Dendritic cell treated with granulocyte-macrophage colony-stimulating factor and Interleukin-4, amounts not matched to agents 40 ng/mL and 50 ng/mL, for 4 days (primary cell): ENCODE data around the gene EPHA3.

Experiments
- H3K27ac Mint-ChIP-seq: one replicate; pipeline ENCODE4 v1.8.0; 2022; ENCODE audit warnings: mild to moderate bottlenecking, mixed read lengths
- H3K27me3 Mint-ChIP-seq: one replicate; pipeline ENCODE4 v1.8.0; 2022; ENCODE audit warnings: mild to moderate bottlenecking, mixed read lengths
- H3K36me3 Mint-ChIP-seq: one replicate; pipeline ENCODE4 v1.8.0; 2022; ENCODE audit warnings: low read depth, mixed read lengths
- H3K4me1 Mint-ChIP-seq: one replicate; pipeline ENCODE4 v1.8.0; 2022; ENCODE audit warnings: low read depth, mixed read lengths
- H3K4me3 Mint-ChIP-seq: one replicate; pipeline ENCODE4 v1.8.0; 2022; ENCODE audit warnings: mild to moderate bottlenecking, moderate library complexity, mixed read lengths
- H3K9me3 Mint-ChIP-seq: one replicate; pipeline ENCODE4 v1.8.0; 2022; ENCODE audit warnings: mixed read lengths
- intact Hi-C: fragments of 100-400 bp; cut with micrococcal nuclease; formaldehyde crosslinking; loops from one replicate; pipeline ENCODE4 v1.15.0; 2022

EPHA3 gene

GRCh38 chr3:89402051-89402450 lies 294.6 kb downstream of the EPHA3 start:
- no peaks in the 10 kb centered on the region for H3K36me3 Mint-ChIP-seq
- H3K4me3 Mint-ChIP-seq = no peak overlapping the region
- no peaks in the 10 kb centered on the region for H3K27me3 Mint-ChIP-seq
- H3K27ac Mint-ChIP-seq = no peak overlapping the region
- intact Hi-C loops = no loop called here
- H3K9me3 Mint-ChIP-seq = no peaks in the 10 kb centered on the region
- no peaks in the 10 kb centered on the region for H3K4me1 Mint-ChIP-seq

GRCh38 chr3:89405176-89405575 lies 297.8 kb downstream of the EPHA3 start:
- no peaks in the 10 kb centered on the region for H3K27me3 Mint-ChIP-seq
- H3K27ac Mint-ChIP-seq = no peak overlapping the region
- no peaks in the 10 kb centered on the region for H3K36me3 Mint-ChIP-seq
- H3K4me3 Mint-ChIP-seq = no peak overlapping the region
- no peaks in the 10 kb centered on the region for H3K4me1 Mint-ChIP-seq
- intact Hi-C loops = no loop called here
- no peaks in the 10 kb centered on the region for H3K9me3 Mint-ChIP-seq

GRCh38 chr3:89405593-89405992 lies 298.2 kb downstream of the EPHA3 start:
- H3K9me3 Mint-ChIP-seq = no peaks in the 10 kb centered on the region
- H3K27ac Mint-ChIP-seq = no peak overlapping the region
- H3K36me3 Mint-ChIP-seq = no peaks in the 10 kb centered on the region
- no peaks in the 10 kb centered on the region for H3K27me3 Mint-ChIP-seq
- intact Hi-C loops = no loop called here
- H3K4me3 Mint-ChIP-seq = no peak overlapping the region
- no peaks in the 10 kb centered on the region for H3K4me1 Mint-ChIP-seq

GRCh38 chr3:89411201-89411600 lies 303.8 kb downstream of the EPHA3 start:
- no peaks in the 10 kb centered on the region for H3K4me1 Mint-ChIP-seq
- intact Hi-C loops = no loop called here
- no peaks in the 10 kb centered on the region for H3K36me3 Mint-ChIP-seq
- no peak overlapping the region for H3K4me3 Mint-ChIP-seq
- no peaks in the 10 kb centered on the region for H3K9me3 Mint-ChIP-seq
- H3K27ac Mint-ChIP-seq = no peak overlapping the region
- no peaks in the 10 kb centered on the region for H3K27me3 Mint-ChIP-seq

GRCh38 chr3:89414270-89414669 lies 306.8 kb downstream of the EPHA3 start:
- intact Hi-C loops = no loop called here
- Mint-ChIP-seq H3K27me3 (no peaks in the 10 kb centered on the region), H3K27ac (no peak overlapping the region), H3K4me3 (no peak overlapping the region), H3K9me3 (no peaks in the 10 kb centered on the region), H3K4me1 (no peaks in the 10 kb centered on the region), H3K36me3 (no peaks in the 10 kb centered on the region)

- intact Hi-C loops = no loop called here
- no peaks in the 10 kb centered on the region for H3K4me1 Mint-ChIP-seq
- no peaks in the 10 kb centered on the region for H3K9me3 Mint-ChIP-seq
- H3K27me3 Mint-ChIP-seq = no peaks in the 10 kb centered on the region
- H3K27ac Mint-ChIP-seq = no peak overlapping the region
- no peak overlapping the region for H3K4me3 Mint-ChIP-seq
- no peaks in the 10 kb centered on the region for H3K36me3 Mint-ChIP-seq
Observed at GRCh38 chr3:89419647-89420241, 312.3 kb downstream of the EPHA3 start.

- intact Hi-C loops = no loop called here
- no peak overlapping the region for H3K4me3 Mint-ChIP-seq
- H3K27ac Mint-ChIP-seq = no peak overlapping the region
- H3K27me3 Mint-ChIP-seq = no peaks in the 10 kb centered on the region
- H3K9me3 Mint-ChIP-seq = no peaks in the 10 kb centered on the region
- no peaks in the 10 kb centered on the region for H3K4me1 Mint-ChIP-seq
- H3K36me3 Mint-ChIP-seq = no peaks in the 10 kb centered on the region
Observed at GRCh38 chr3:89426060-89426459, 318.6 kb downstream of the EPHA3 start.

- Mint-ChIP-seq H3K4me1 (no peaks in the 10 kb centered on the region), H3K27me3 (no peaks in the 10 kb centered on the region), H3K27ac (no peak overlapping the region), H3K4me3 (no peak overlapping the region), H3K36me3 (no peaks in the 10 kb centered on the region), H3K9me3 (no peaks in the 10 kb centered on the region)
- intact Hi-C loops = no loop called here
Observed at GRCh38 chr3:89434621-89435380, 327.4 kb downstream of the EPHA3 start.

GRCh38 chr3:89436846-89437245 lies 329.4 kb downstream of the EPHA3 start:
- Mint-ChIP-seq H3K36me3 (no peaks in the 10 kb centered on the region), H3K27ac (no peak overlapping the region), H3K9me3 (no peaks in the 10 kb centered on the region), H3K4me1 (no peaks in the 10 kb centered on the region), H3K4me3 (no peak overlapping the region), H3K27me3 (no peaks in the 10 kb centered on the region)
- intact Hi-C loops = no loop called here

- Mint-ChIP-seq H3K4me1 (no peaks in the 10 kb centered on the region), H3K36me3 (no peaks in the 10 kb centered on the region), H3K4me3 (no peak overlapping the region), H3K27me3 (no peaks in the 10 kb centered on the region), H3K9me3 (no peaks in the 10 kb centered on the region), H3K27ac (no peak overlapping the region)
- intact Hi-C loops = no loop called here
Observed at GRCh38 chr3:89440386-89440785, 333.0 kb downstream of the EPHA3 start.

GRCh38 chr3:89441141-89441540 lies 333.7 kb downstream of the EPHA3 start:
- no peaks in the 10 kb centered on the region for H3K4me1 Mint-ChIP-seq
- H3K9me3 Mint-ChIP-seq = no peaks in the 10 kb centered on the region
- H3K27me3 Mint-ChIP-seq = no peaks in the 10 kb centered on the region
- H3K27ac Mint-ChIP-seq = no peak overlapping the region
- no peak overlapping the region for H3K4me3 Mint-ChIP-seq
- intact Hi-C loops = no loop called here
- H3K36me3 Mint-ChIP-seq = no peaks in the 10 kb centered on the region

GRCh38 chr3:89446593-89446992 lies 339.2 kb downstream of the EPHA3 start:
- H3K4me3 Mint-ChIP-seq = no peak overlapping the region
- intact Hi-C loops = no loop called here
- H3K27ac Mint-ChIP-seq = no peak overlapping the region
- no peaks in the 10 kb centered on the region for H3K4me1 Mint-ChIP-seq
- no peaks in the 10 kb centered on the region for H3K27me3 Mint-ChIP-seq
- no peaks in the 10 kb centered on the region for H3K36me3 Mint-ChIP-seq
- no peaks in the 10 kb centered on the region for H3K9me3 Mint-ChIP-seq

GRCh38 chr3:89447243-89447642 lies 339.8 kb downstream of the EPHA3 start:
- Mint-ChIP-seq H3K4me3 (no peak overlapping the region), H3K27me3 (no peaks in the 10 kb centered on the region), H3K4me1 (no peaks in the 10 kb centered on the region), H3K27ac (no peak overlapping the region), H3K36me3 (no peaks in the 10 kb centered on the region), H3K9me3 (no peaks in the 10 kb centered on the region)
- intact Hi-C loops = no loop called here

GRCh38 chr3:89449086-89449485 lies 341.7 kb downstream of the EPHA3 start:
- H3K27me3 Mint-ChIP-seq = no peaks in the 10 kb centered on the region
- peaks cover 3% of the 10 kb centered on the region for H3K9me3 Mint-ChIP-seq
- no peak overlapping the region for H3K27ac Mint-ChIP-seq
- no peaks in the 10 kb centered on the region for H3K36me3 Mint-ChIP-seq
- intact Hi-C loops = no loop called here
- H3K4me3 Mint-ChIP-seq = no peak overlapping the region
- H3K4me1 Mint-ChIP-seq = no peaks in the 10 kb centered on the region

GRCh38 chr3:89452066-89452465 lies 344.6 kb downstream of the EPHA3 start:
- Mint-ChIP-seq H3K27ac (no peak overlapping the region), H3K9me3 (peaks cover 18% of the 10 kb centered on the region), H3K4me3 (no peak overlapping the region), H3K36me3 (no peaks in the 10 kb centered on the region), H3K27me3 (no peaks in the 10 kb centered on the region), H3K4me1 (no peaks in the 10 kb centered on the region)
- intact Hi-C loops = no loop called here
